Nasal cavity respiratory epithelium epithelial cell of viscerocranial mucosa (primary cell): Measurements from ENCODE around the gene HAT1. TPM values are rescaled to one million over a fixed set of nuclear protein-coding genes. Genes with fewer than 3 reads are reported as not detected.

ENCODE experiments used
- total RNA-seq: library from RNA; depleted of rRNA; stranded (reverse); fragments of >200 nt; gene quantifications from 2 replicates; pipeline ENCODE4 v1.2.3, GENCODE V29; 2014

HAT1 gene
- 32.2 and 43.7 TPM in 2 replicates for total RNA-seq

GRCh38 chr2:171922230-171923022 lies at the start of gene HAT1:
TSS of gene HAT1 (plus strand) at chr2:171922461. CDS start at chr2:171922501, 40 bp downstream.

GRCh38 chr2:171893824-171894611 lies 28.2 kb upstream of the HAT1 start, which contains the start of gene SLC25A12:
TSS of gene SLC25A12 (minus strand) at chr2:171894244. CDS start at chr2:171894214, 30 bp downstream.

GRCh38 chr2:171999604-172000469 lies 77.6 kb downstream of the HAT1 start, which contains the start of gene METAP1D:
TSS of gene METAP1D (plus strand) at chr2:171999953. CDS start at chr2:171999970, 17 bp downstream.

Other genes starting within 250 kb of the HAT1 start
- 81.7 and 145 TPM in 2 replicates for gene DYNC1I2, start 235.0 kb upstream of the HAT1 start, total RNA-seq
- gene SLC25A12, start 28.2 kb upstream of the HAT1 start, total RNA-seq = 9.9 and 19.1 TPM in 2 replicates
- gene METAP1D, start 77.5 kb downstream of the HAT1 start, total RNA-seq = 4.4 and 8.3 TPM in 2 replicates
- gene DLX1, start 163.0 kb downstream of the HAT1 start, total RNA-seq = 0.14 and 0.68 TPM in 2 replicates
- gene DLX2, start 180.4 kb downstream of the HAT1 start, total RNA-seq = 0.28 and 0.34 TPM in 2 replicates